Measurements from ENCODE around the gene UNC79.

UNC79 gene

DNA sequence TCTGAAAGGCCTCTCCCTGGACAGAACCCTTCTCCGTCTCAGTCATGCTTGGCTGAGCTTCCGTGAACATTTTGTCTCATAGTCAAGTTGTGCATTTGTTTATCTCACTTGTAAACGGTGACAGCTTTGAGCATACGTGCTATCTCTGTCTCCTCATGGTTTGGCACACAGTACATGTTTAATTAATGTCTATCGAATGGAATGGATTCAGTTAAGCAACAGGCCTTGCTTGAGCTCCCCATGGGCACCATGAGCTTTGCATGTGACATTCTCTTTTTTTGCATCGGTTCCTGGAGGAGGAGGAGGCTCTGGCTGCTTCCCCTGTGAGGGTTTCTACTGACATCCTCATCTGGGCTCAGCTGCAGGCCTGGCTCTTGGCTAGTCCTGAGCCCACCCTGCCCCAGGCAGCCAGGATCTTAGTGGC, 277.6 kb downstream of the UNC79 start:
- no peak for DNase-seq (ENCODE audit: low spot score)

- DNase-seq (ENCODE audit: low spot score) = no peak
Measured at GRCh38 chr14:93708800-93709199, 278.1 kb downstream of the UNC79 start.

GRCh38 chr14:93709249-93709648, 278.5 kb downstream of the UNC79 start:
- DNase-seq (ENCODE audit: low spot score) = no peak

DNA sequence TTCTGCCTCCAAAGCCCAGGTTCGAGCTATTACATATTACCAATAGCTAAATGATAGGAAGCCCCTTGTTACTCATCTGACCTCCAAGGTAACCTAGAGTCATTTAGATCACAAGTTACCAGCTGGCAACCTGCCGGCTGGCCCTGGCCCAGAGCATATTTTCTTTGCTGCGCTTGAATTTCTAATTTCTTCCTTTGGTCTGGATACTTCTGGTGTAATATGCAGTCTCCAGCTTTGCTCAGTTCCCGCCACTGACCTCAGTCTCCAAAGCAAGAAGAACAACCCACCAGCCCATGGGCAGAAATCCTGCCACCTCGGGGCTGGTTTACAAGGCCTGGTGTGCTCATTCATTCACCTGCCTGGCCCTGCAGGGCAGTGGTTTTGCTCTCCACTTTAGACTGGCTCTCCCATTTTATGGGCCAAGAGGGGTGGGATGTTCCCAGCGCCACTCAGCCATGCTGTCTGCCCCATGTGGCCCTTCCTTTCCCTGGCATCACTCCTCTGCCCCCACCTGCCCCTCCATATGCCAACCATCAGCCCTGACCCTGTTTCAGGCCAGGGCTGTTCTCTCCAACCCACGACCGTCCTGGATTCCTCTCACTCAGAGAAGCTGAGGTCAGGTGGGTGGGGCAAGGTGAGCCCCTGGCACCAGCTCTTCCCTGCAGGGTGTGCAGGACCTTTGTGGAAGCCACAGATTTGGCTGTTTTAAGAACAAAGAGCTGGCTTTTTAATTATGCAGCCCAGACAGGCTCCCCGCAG, 281.5 kb downstream of the UNC79 start:
- DNase-seq (ENCODE audit: low spot score) = no peak

DNA sequence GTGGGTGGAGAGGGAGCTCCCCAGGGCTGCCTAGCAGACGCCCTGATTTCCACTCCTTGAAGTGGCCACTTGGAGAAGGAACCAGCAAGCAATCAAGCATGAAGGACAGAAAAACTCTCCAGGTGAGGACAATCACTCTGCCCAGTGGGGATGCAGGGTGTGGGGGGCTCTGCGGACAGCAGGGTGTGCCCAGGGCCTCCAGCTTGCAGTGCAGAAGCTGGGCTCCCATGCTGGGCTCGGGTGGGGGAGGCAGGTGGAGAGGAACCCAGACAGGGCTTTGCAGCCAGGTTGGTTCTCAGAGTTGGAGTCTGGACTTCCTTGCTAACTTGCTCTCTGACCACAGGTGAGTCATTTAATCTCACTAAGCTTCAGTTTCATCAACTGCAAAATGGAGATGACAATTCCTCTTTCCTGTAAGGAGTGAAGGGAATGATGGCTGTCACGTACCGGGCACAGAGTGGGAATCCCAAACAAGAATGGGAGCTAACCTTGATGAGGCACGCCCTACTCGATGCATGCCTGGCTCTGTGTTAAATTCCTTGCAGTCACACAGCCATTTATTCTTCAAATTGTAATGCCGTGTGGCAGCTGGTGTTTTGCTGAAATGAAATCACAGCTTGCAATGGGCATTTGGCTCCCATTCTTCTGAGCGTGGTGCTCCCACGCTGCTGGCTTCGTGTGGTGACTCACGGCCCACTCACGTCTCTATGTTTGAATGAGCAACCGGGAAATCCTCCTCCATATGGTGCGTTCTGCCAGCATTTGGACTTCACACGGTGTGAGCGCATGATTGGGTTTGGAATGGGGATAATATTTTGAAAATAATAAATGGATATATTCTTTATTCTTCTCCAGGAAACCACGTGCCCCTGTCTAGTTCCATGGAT, 282.3 kb downstream of the UNC79 start:
- DNase-seq (ENCODE audit: low spot score) = no peak

DNA sequence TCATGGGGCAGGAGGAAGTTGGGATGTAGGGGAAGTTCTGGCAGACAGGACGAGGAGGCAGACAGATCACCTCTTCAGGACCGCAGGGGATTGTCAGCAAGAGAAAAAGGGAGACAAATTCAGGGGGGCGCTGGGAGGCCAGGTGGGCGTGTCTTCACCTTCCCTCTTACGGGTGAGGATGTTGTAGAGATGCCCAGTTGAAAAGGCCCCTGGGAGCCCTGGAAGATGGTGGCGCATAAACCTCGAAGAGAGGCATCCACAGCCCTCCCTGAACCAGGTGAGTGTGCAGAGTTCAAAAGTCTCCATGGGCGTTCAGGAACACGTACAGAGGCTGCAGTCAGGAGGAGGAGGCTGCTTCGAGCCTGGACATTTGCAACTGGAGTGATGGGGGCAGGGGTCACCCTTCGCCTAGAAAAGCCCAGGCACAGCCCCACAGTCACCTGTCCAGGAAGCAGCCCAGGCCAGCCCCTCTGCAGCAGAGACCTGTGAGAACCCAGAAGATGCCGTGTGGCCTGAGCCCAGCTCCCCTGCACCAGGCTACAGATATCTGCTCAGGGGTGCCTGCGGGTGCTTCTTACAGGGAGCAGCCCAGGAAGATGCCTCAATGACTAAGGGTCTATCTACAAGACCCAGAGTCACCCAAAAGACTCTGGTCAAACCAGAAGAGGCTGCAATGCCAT, 283.1 kb downstream of the UNC79 start:
- DNase-seq (ENCODE audit: low spot score) = no peak

GRCh38 chr14:93714605-93715004, 283.9 kb downstream of the UNC79 start:
- DNase-seq (ENCODE audit: low spot score) = no peak

- DNase-seq (ENCODE audit: low spot score) = no peak
Measured at GRCh38 chr14:93715279-93715927, 284.7 kb downstream of the UNC79 start.

- DNase-seq (ENCODE audit: low spot score) = no peak
Measured at GRCh38 chr14:93716002-93716745, 285.4 kb downstream of the UNC79 start.

DNA sequence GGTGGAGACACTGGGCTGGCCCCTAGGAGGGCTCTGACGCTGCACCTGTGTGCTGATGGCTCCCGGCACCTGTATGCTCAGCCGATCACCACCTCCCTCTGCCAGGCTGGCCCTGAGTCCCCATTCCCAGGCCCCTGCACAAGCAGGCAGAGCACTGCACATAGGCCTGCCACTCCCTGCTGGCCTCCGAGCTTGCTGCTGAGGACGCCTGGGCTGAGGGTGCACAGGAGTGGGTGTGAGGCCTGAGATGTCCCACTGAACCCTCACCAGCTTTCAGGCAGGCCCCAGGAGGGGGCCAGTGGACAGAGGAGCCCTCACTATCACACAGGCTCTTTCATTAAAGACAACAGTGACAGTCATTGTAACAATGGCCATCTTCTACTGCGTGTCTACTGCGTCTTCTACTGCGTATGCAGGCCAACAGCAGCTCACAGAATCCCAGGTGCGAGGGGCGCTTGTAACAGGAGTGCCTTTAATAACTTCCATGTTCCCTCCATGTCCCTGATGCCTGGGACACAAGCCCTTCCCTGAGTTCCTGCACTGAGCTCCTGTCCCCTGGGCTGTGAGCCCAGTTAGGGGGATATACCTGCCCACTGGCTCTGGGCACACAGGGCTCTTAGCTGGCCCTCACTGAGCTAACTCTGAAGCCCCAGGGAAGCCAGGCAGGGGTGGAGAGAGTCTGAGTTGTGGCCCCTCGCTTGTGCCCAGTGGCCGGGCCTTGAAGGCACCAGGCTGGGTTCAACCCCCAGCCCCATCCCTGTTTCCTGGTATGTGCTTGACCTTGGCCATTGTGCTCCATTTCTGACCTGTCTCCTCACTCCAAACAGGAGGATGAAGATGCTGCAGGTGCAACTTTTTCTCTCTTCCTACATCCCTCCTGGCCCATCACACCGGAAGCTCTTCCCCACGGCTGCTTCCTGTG, 286.3 kb downstream of the UNC79 start:
- no peak for DNase-seq (ENCODE audit: low spot score)

DNA sequence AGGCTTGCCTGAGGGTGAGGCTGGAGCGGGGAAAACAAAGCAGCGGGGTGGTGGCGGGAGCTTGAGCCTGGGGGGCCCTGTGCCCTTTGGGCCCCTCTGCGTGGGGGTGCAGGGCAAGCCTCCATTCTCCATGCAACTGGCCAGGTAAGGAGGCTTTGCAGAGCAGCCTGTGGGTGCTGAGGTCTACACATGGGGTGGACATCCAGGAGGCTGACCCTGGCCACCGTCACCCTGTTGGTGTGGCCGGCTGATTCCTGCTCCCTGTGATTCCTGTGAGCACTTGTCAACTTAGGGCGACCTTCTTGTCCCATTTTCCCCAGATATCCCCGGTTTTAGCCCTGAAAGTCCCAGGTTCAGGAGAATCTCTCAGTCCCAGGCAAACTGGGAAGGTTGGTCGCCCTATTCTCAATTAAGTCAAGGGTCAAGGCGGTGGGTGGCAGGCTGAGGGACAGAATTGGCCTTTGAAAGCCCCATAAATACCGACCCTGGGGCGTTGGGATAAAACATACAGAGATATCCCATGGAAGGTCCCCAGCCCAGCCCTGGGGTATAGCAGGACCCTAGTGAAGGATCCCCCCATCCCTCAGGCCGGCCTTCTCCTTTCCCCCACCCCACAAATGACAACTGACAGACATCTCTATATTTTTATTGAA, 287.1 kb downstream of the UNC79 start:
- no peak for DNase-seq (ENCODE audit: low spot score)

DNA sequence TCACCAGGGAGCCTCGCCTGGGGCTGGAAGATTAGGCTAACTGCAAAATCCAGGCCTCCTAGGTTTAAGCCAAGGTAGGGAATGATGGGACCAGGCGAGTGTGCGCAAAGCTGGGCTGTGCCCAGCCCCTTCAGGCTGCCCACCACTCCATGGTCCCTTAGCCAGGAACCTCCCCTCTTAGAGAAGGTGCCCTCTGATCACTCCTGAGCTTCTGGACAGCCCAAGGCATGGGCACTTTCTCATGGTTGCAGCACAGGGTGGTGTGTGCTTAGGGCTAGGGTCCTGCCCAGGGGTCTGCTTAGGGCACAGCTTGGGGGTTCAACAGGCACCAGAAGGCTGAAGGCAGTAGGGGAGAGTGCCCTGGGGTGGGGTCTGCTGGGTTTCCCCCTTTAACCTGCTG, 288.5 kb downstream of the UNC79 start:
- DNase-seq (ENCODE audit: low spot score) = no peak

DNA sequence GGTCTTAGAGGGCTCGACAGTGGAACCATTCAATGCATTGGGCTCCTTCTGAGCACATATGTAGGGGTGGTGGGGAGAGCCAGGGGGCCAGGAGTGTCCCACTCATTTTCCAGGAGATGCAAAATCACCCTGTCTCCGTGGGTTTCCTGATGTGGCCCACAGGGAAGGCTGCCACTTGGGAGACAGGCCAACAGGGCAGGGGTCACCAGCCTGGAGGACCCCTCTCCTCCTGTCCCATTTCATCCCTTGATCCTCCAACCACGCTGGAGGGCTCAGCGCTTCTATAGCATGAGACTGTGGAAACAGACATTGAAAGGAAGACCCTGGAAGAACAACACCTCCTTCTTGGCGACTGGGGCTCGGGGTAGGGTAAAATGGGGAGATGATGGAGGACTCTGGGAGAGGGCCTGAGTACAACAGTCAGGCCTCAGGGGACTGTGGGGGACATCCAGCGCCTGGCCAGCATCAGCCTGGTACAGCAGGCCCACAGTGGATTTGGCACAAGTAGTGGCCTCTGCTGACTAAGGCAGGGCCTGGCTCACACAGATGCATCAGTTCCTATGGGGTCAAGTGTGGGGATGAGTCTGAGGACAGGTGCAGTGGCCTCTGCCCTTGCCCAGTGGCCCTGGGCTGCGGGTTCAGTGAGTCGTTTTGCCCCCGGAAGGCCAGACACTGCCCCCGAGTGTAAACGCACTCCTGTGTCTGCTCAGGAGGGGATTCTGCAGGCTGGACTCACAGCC, 289.5 kb downstream of the UNC79 start:
- no peak for DNase-seq (ENCODE audit: low spot score)

GRCh38 chr14:93720981-93721483, 290.3 kb downstream of the UNC79 start:
- DNase-seq (ENCODE audit: low spot score) = no peak

DNA sequence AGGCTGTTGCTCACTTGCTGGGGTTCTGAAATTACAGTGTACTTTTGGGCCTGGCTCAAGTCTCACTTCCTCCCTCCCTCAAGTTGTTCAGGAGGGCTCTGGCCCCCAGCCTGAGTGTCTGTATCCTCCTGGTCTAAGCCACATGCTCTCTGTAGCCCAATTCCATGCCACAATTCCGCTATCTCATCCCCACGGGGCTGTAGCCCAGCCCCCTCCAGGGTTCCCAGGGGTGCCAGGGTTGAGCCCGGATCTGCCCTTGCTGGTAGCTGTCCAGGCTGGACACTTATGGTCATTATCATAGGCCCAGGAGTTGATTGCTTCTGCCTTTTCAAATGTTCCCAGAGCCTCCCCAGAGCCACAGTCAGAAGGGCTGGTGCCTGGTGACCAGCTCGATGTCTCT, 292.3 kb downstream of the UNC79 start:
- no peak for DNase-seq (ENCODE audit: low spot score)

GRCh38 chr14:93725002-93725582, 294.4 kb downstream of the UNC79 start:
- DNase-seq (ENCODE audit: low spot score) = no peak

DNA sequence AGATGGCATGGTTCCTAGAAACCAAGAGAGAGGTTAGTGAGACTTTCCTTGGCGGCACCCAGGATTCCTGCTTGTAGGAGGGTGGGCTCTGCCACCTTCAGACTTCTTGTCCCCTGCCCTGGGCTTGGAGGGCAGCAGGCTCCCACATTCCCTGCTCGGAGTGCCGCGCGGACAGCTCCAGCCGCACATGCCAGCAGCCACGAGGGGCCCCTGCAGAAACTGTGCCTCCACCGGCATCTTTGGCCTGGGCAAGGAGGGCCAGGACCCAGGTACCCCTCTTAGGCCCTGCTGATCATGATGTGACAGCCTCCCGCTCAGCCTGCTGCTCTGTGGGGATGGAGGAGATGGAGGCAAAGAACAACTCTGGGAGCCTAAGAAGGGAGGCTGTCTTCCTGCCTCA, 295.3 kb downstream of the UNC79 start:
- no peak for DNase-seq (ENCODE audit: low spot score)

DNA sequence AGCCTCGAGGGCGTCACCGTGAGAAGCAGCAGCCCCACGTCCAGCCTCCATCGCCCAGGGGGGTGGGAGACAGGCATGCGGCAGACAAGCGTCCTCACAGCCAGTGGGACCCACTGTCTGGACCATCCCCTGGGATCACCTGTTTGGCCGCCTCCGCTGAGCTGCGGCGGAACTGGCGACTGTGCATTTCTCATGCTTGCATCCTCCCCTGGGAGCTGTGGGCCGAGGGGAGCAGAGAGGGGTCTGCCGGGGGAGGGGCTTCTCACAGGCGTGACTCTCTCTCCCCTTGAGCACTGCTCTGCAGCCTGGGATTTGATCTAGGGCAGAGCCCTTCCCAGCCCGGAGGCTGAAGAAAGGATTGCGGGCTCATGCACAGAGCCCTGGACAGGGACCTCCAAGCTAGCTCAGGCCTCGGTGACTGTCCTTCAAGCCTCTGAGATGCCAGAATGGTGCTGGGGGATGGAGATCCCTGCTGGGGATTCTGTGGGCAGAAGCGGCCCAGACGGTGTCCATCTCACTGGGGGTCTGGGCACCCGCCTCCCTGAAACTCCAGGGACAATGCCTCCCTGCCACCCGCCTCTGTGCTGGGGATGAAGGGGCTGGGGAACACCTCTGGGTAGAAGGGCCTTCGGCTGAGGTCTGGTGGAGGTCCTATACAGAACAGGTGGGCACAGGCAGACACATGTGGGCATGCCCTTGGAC, 296.5 kb downstream of the UNC79 start:
- no peak for DNase-seq (ENCODE audit: low spot score)

Measured in AG08396 (cell line).